Measurements from ENCODE around the gene SPINT1. TPM values are rescaled to one million over a fixed set of nuclear protein-coding genes. Genes with fewer than 3 reads are reported as not detected.

Gene SPINT1
- total RNA-seq, 1 donor from 2014 or later, result 6.0 TPM

GRCh38 chr15:40803076-40803475, 40.8 kb upstream of the SPINT1 start:
- Mint-ChIP-seq H3K27ac (ENCODE audit: unreplicated experiment) (no peak overlapping the region), H3K9me3 (ENCODE audit: unreplicated experiment) (peaks cover 6% of the 10 kb centered on the region), H3K27me3 (ENCODE audit: unreplicated experiment) (peaks cover 10% of the 10 kb centered on the region), H3K4me3 (ENCODE audit: unreplicated experiment) (no peak overlapping the region), H3K36me3 (ENCODE audit: unreplicated experiment) (no peaks in the 10 kb centered on the region), H3K4me1 (ENCODE audit: low read depth, unreplicated experiment) (peaks cover 7% of the 10 kb centered on the region)
- DNase-seq, result no peak
- no peak for TF ChIP-seq CTCF (IDR thresholded peaks at IDR 0.05; ENCODE audit: partially characterized antibody, unreplicated experiment)

GRCh38 chr15:40803688-40804087, 40.2 kb upstream of the SPINT1 start:
- Mint-ChIP-seq H3K9me3 (ENCODE audit: unreplicated experiment) (peaks cover 7% of the 10 kb centered on the region), H3K4me1 (ENCODE audit: low read depth, unreplicated experiment) (peaks cover 11% of the 10 kb centered on the region), H3K27ac (ENCODE audit: unreplicated experiment) (no peak overlapping the region), H3K36me3 (ENCODE audit: unreplicated experiment) (no peaks in the 10 kb centered on the region), H3K27me3 (ENCODE audit: unreplicated experiment) (peaks cover 10% of the 10 kb centered on the region), H3K4me3 (ENCODE audit: unreplicated experiment) (no peak overlapping the region)
- DNase-seq, result no peak
- no peak for TF ChIP-seq CTCF (IDR thresholded peaks at IDR 0.05; ENCODE audit: partially characterized antibody, unreplicated experiment)

GRCh38 chr15:40806672-40807027, 37.2 kb upstream of the SPINT1 start:
- DNase-seq, result no peak

GRCh38 chr15:40807028-40807887, 36.6 kb upstream of the SPINT1 start, which contains the start of the genes DNAJC17 and ZFYVE19:
DNAJC17 (minus strand) TSS chr15:40807473; CDS start chr15:40807446, 27 bp downstream.
ZFYVE19 (plus strand) TSS chr15:40807089; CDS start chr15:40807590, 501 bp downstream.
- peaks cover 7% of the 10 kb centered on the region for H3K9me3 Mint-ChIP-seq (ENCODE audit: unreplicated experiment)
- TF ChIP-seq CTCF (IDR thresholded peaks at IDR 0.05; ENCODE audit: partially characterized antibody, unreplicated experiment), result no peak
- H3K27me3 Mint-ChIP-seq (ENCODE audit: unreplicated experiment), result peaks cover 7% of the 10 kb centered on the region
- H3K4me3 Mint-ChIP-seq (ENCODE audit: unreplicated experiment), result peak within 1 kb of the TSS; percentile 94
- no peaks in the 10 kb centered on the region for H3K36me3 Mint-ChIP-seq (ENCODE audit: unreplicated experiment)
- H3K27ac Mint-ChIP-seq (ENCODE audit: unreplicated experiment), result peak within 1 kb of the TSS; percentile 97
- peak; percentile 98 for DNase-seq
- peaks cover 11% of the 10 kb centered on the region for H3K4me1 Mint-ChIP-seq (ENCODE audit: low read depth, unreplicated experiment)

More at GRCh38 chr15:40806672-40807027, 37.2 kb upstream of the SPINT1 start:
- peaks cover 7% of the 10 kb centered on the region for H3K9me3 Mint-ChIP-seq (ENCODE audit: unreplicated experiment)
- peak overlapping the region; percentile 97 for H3K27ac Mint-ChIP-seq (ENCODE audit: unreplicated experiment)
- peaks cover 11% of the 10 kb centered on the region for H3K4me1 Mint-ChIP-seq (ENCODE audit: low read depth, unreplicated experiment)
- no peaks in the 10 kb centered on the region for H3K36me3 Mint-ChIP-seq (ENCODE audit: unreplicated experiment)
- H3K27me3 Mint-ChIP-seq (ENCODE audit: unreplicated experiment), result peaks cover 7% of the 10 kb centered on the region
- peak overlapping the region; percentile 94 for H3K4me3 Mint-ChIP-seq (ENCODE audit: unreplicated experiment)
- TF ChIP-seq CTCF (IDR thresholded peaks at IDR 0.05; ENCODE audit: partially characterized antibody, unreplicated experiment), result no peak

GRCh38 chr15:40807888-40808461, 35.9 kb upstream of the SPINT1 start:
- H3K4me3 Mint-ChIP-seq (ENCODE audit: unreplicated experiment), result peak overlapping the region; percentile 94
- H3K4me1 Mint-ChIP-seq (ENCODE audit: low read depth, unreplicated experiment), result peaks cover 11% of the 10 kb centered on the region
- TF ChIP-seq CTCF (IDR thresholded peaks at IDR 0.05; ENCODE audit: partially characterized antibody, unreplicated experiment), result no peak
- H3K9me3 Mint-ChIP-seq (ENCODE audit: unreplicated experiment), result peaks cover 7% of the 10 kb centered on the region
- peak overlapping the region; percentile 43 for H3K27ac Mint-ChIP-seq (ENCODE audit: unreplicated experiment)
- DNase-seq, result no peak
- peaks cover 7% of the 10 kb centered on the region for H3K27me3 Mint-ChIP-seq (ENCODE audit: unreplicated experiment)
- H3K36me3 Mint-ChIP-seq (ENCODE audit: unreplicated experiment), result no peaks in the 10 kb centered on the region

Measured in glutamatergic neuron (in vitro differentiated cells).